Mammary epithelial cell (primary cell): ENCODE measurements around the gene CHMP4A.

Experiments
- EZH2 ChIP-seq: IDR thresholded peaks from 2 replicates; pipeline ENCODE4 v1.6.1; 2012; ENCODE audit warnings: low read length, inconsistent platforms, borderline replicate concordance
- TF ChIP-seq, protein P1 (sequence below), 2 donors: IDR thresholded peaks in 1 of 2; conservative IDR thresholded peaks in 1 of 2; 2 replicates each; pipeline ENCODE4 v1.5.1; 2011 to 2012; ENCODE audit warnings: inconsistent platforms in 2 of 2, low read length in 2 of 2, mild to moderate bottlenecking in 2 of 2, control low read depth in 1 of 2, low read depth in 1 of 2; ENCODE audit not compliant: insufficient read depth in 1 of 2; ENCODE audit errors: extremely low read depth in 1 of 2

DNA sequence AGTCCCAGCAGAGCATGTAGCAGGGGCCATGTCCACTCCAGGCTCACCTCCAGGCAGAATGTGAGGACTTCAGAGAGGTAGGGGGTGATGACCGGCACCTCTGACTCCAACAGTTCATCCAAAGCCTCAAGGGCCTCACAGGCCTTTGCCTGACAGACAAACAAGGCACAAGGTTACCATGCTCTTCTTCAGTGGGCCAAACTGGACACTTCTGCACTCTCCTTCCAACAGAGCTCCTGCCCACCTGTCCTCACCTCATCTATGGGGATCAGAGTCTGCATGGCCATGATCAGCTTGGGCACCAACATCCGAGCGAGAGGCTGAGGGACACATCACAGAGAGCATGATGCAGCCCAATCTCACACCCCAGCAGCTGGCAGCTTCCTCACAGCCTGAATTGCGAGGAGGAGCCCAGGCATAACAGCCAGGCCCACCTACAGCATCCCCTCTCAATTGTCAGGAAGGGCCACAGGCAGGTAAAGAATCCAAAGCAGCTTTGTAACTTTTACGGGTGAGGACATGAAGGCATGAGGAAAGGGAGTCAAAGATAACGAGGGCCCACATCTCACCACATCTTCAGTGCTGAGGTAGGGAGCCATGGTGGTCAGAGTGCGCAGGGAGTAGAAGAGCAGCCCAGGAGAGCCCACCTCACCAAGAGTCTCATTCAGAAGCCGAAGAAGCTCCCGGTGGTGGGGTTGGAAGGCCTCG lies 26.3 kb downstream of the CHMP4A start:
- TF ChIP-seq, protein P1, sequence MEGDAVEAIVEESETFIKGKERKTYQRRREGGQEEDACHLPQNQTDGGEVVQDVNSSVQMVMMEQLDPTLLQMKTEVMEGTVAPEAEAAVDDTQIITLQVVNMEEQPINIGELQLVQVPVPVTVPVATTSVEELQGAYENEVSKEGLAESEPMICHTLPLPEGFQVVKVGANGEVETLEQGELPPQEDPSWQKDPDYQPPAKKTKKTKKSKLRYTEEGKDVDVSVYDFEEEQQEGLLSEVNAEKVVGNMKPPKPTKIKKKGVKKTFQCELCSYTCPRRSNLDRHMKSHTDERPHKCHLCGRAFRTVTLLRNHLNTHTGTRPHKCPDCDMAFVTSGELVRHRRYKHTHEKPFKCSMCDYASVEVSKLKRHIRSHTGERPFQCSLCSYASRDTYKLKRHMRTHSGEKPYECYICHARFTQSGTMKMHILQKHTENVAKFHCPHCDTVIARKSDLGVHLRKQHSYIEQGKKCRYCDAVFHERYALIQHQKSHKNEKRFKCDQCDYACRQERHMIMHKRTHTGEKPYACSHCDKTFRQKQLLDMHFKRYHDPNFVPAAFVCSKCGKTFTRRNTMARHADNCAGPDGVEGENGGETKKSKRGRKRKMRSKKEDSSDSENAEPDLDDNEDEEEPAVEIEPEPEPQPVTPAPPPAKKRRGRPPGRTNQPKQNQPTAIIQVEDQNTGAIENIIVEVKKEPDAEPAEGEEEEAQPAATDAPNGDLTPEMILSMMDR (conservative IDR thresholded peaks at IDR 0.05 in 1 of 2, IDR thresholded peaks at IDR 0.05 in 1 of 2; ENCODE audit: extremely low read depth in 1 of 2, insufficient read depth in 1 of 2, low read depth in 1 of 2, low read length in 2 of 2) = no peak
- TF ChIP-seq EZH2 = no peak
